Measurements from ENCODE around the gene MATN4.

DNA sequence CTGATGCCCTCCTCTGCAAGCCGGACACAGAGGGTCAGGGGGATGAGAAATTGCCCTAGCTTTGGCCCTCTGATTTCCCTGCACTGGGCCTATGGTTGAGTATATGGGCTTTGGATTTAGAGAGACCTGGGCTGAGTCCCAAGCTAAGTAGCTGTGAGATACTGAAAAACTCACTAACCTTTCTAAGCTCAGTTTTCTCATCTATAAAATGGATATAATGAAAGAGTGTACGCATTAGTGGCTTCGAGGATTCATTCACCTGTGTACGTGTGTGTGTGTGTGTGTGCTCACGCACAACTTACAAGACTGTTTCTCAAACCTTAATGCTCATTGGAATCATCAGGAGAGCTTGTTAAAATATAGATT, 14.1 kb downstream of the MATN4 start:
- no peak for TF ChIP-seq CTCF (conservative IDR thresholded peaks at IDR 0.05; ENCODE audit: low read depth in 2 of 2)
- no peak for TF ChIP-seq POLR2AphosphoS5 (IDR thresholded peaks at IDR 0.05; ENCODE audit: low read depth)
- no peak for TF ChIP-seq JUNB (IDR thresholded peaks at IDR 0.05; ENCODE audit: unreplicated experiment)
- TF ChIP-seq ETS1 (IDR thresholded peaks at IDR 0.05): no peak
- TF ChIP-seq EZH2 (IDR thresholded peaks at IDR 0.05; ENCODE audit: low read depth, unreplicated experiment): no peak
- TF ChIP-seq CREB1 (CRISPR knock-in tag; IDR thresholded peaks at IDR 0.05; ENCODE audit: low read depth): no peak
- TF ChIP-seq, protein P1, sequence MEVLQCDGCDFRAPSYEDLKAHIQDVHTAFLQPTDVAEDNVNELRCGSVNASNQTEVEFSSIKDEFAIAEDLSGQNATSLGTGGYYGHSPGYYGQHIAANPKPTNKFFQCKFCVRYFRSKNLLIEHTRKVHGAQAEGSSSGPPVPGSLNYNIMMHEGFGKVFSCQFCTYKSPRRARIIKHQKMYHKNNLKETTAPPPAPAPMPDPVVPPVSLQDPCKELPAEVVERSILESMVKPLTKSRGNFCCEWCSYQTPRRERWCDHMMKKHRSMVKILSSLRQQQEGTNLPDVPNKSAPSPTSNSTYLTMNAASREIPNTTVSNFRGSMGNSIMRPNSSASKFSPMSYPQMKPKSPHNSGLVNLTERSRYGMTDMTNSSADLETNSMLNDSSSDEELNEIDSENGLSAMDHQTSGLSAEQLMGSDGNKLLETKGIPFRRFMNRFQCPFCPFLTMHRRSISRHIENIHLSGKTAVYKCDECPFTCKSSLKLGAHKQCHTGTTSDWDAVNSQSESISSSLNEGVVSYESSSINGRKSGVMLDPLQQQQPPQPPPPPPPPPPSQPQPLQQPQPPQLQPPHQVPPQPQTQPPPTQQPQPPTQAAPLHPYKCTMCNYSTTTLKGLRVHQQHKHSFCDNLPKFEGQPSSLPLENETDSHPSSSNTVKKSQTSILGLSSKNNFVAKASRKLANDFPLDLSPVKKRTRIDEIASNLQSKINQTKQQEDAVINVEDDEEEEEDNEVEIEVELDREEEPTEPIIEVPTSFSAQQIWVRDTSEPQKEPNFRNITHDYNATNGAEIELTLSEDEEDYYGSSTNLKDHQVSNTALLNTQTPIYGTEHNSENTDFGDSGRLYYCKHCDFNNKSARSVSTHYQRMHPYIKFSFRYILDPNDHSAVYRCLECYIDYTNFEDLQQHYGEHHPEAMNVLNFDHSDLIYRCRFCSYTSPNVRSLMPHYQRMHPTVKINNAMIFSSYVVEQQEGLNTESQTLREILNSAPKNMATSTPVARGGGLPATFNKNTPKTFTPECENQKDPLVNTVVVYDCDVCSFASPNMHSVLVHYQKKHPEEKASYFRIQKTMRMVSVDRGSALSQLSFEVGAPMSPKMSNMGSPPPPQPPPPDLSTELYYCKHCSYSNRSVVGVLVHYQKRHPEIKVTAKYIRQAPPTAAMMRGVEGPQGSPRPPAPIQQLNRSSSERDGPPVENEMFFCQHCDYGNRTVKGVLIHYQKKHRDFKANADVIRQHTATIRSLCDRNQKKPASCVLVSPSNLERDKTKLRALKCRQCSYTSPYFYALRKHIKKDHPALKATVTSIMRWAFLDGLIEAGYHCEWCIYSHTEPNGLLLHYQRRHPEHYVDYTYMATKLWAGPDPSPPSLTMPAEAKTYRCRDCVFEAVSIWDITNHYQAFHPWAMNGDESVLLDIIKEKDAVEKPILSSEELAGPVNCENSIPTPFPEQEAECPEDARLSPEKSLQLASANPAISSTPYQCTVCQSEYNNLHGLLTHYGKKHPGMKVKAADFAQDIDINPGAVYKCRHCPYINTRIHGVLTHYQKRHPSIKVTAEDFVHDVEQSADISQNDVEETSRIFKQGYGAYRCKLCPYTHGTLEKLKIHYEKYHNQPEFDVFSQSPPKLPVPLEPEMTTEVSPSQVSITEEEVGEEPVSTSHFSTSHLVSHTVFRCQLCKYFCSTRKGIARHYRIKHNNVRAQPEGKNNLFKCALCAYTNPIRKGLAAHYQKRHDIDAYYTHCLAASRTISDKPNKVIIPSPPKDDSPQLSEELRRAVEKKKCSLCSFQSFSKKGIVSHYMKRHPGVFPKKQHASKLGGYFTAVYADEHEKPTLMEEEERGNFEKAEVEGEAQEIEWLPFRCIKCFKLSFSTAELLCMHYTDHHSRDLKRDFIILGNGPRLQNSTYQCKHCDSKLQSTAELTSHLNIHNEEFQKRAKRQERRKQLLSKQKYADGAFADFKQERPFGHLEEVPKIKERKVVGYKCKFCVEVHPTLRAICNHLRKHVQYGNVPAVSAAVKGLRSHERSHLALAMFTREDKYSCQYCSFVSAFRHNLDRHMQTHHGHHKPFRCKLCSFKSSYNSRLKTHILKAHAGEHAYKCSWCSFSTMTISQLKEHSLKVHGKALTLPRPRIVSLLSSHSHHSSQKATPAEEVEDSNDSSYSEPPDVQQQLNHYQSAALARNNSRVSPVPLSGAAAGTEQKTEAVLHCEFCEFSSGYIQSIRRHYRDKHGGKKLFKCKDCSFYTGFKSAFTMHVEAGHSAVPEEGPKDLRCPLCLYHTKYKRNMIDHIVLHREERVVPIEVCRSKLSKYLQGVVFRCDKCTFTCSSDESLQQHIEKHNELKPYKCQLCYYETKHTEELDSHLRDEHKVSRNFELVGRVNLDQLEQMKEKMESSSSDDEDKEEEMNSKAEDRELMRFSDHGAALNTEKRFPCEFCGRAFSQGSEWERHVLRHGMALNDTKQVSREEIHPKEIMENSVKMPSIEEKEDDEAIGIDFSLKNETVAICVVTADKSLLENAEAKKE (CRISPR knock-in tag; IDR thresholded peaks at IDR 0.05): no peak
- no peak for TF ChIP-seq EZH2phosphoT487 (IDR thresholded peaks at IDR 0.05; ENCODE audit: unreplicated experiment)
- TF ChIP-seq REST (IDR thresholded peaks at IDR 0.05; ENCODE audit: unreplicated experiment): no peak

Data from GM23338 (cell line).